Testis (tissue), 2 donors: Measurements from ENCODE around the gene IRF2.

Experiments used
- POLR2A ChIP-seq: fragments of 450-650 bp; IDR thresholded peaks from one replicate; pipeline ENCODE4 v1.6.1; 2017; ENCODE audit warnings: antibody characterized with exemption, mild to moderate bottlenecking, moderate library complexity
- TF ChIP-seq, protein P1 (sequence below), 3 experiments: fragments of 450-650 bp in 2 of 3; fragments of 200-600 bp in 1 of 3; sonication (generic) in 1 of 3; IDR thresholded peaks; one replicate each; pipeline ENCODE4 v1.5.1; 2016 to 2019; ENCODE audit warnings: antibody characterized with exemption in 3 of 3, mild to moderate bottlenecking in 2 of 3, moderate library complexity in 1 of 3

DNA sequence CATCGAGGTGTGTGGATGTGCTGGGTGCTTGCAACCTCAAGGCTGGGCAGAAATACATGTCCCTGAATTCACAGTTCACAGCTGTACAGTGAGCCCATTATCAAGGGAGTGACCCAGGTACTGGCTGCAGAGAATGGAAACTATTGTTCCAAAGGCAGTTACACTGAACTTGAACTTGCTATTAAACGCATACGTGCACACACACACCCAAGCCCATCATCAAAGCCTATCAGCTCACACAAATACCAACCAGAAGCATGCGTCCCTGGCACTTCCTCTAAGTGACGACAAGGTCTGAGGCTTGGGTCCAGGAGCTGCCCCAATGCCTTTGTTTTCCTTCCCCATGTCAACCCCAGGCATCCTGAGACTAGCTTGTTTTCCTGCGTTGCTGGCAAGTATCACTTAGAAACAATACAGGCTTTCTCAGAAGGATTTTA, 88.6 kb downstream of the IRF2 start:
- TF ChIP-seq, protein P1, sequence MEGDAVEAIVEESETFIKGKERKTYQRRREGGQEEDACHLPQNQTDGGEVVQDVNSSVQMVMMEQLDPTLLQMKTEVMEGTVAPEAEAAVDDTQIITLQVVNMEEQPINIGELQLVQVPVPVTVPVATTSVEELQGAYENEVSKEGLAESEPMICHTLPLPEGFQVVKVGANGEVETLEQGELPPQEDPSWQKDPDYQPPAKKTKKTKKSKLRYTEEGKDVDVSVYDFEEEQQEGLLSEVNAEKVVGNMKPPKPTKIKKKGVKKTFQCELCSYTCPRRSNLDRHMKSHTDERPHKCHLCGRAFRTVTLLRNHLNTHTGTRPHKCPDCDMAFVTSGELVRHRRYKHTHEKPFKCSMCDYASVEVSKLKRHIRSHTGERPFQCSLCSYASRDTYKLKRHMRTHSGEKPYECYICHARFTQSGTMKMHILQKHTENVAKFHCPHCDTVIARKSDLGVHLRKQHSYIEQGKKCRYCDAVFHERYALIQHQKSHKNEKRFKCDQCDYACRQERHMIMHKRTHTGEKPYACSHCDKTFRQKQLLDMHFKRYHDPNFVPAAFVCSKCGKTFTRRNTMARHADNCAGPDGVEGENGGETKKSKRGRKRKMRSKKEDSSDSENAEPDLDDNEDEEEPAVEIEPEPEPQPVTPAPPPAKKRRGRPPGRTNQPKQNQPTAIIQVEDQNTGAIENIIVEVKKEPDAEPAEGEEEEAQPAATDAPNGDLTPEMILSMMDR (IDR thresholded peaks at IDR 0.05): no peak
- no peak for TF ChIP-seq POLR2A
